Loucy (cell line): ENCODE results near the gene CAPN10.

Source experiments
- EZH2phosphoT487 ChIP-seq: fragments of 200-600 bp; IDR thresholded peaks from 2 replicates; pipeline ENCODE4 v1.6.1; 2018; ENCODE audit warnings: antibody characterized with exemption, mild to moderate bottlenecking, moderate library complexity, borderline replicate concordance
- TF ChIP-seq, protein P1 (sequence below): fragments of 200-600 bp; sonication (generic); conservative IDR thresholded peaks from 2 replicates; pipeline ENCODE4 v1.5.1; 2014; ENCODE audit warnings: mild to moderate bottlenecking, antibody characterized with exemption, low read length

- TF ChIP-seq, protein P1, sequence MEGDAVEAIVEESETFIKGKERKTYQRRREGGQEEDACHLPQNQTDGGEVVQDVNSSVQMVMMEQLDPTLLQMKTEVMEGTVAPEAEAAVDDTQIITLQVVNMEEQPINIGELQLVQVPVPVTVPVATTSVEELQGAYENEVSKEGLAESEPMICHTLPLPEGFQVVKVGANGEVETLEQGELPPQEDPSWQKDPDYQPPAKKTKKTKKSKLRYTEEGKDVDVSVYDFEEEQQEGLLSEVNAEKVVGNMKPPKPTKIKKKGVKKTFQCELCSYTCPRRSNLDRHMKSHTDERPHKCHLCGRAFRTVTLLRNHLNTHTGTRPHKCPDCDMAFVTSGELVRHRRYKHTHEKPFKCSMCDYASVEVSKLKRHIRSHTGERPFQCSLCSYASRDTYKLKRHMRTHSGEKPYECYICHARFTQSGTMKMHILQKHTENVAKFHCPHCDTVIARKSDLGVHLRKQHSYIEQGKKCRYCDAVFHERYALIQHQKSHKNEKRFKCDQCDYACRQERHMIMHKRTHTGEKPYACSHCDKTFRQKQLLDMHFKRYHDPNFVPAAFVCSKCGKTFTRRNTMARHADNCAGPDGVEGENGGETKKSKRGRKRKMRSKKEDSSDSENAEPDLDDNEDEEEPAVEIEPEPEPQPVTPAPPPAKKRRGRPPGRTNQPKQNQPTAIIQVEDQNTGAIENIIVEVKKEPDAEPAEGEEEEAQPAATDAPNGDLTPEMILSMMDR, result no peak
- no peak for TF ChIP-seq EZH2phosphoT487
Measured at GRCh38 chr2:240576036-240576435, 10.5 kb upstream of the CAPN10 start.
